Measurements from ENCODE around the gene RAB11A. TPM values are rescaled to one million over a fixed set of nuclear protein-coding genes. Genes with fewer than 3 reads are reported as not detected.

The RAB11A gene
- total RNA-seq, 2 donors from 2014 or later: 176 to 182 TPM

- DNase-seq (ENCODE audit: low spot score): no peak
- intact Hi-C loops (cut with DNase I): no loop called here
Observed at GRCh38 chr15:65927545-65927944, 58.3 kb downstream of the RAB11A start.

GRCh38 chr15:65929573-65929972 is 60.3 kb downstream of the RAB11A start:
- intact Hi-C loops (cut with DNase I): no loop called here
- DNase-seq (ENCODE audit: low spot score): no peak

- DNase-seq (ENCODE audit: low spot score): no peak
- intact Hi-C loops (cut with DNase I): no loop called here
Observed at GRCh38 chr15:65930134-65930533, 60.8 kb downstream of the RAB11A start.

- no peak for DNase-seq (ENCODE audit: low spot score)
Observed at GRCh38 chr15:65931221-65931620, 61.9 kb downstream of the RAB11A start.

DNA sequence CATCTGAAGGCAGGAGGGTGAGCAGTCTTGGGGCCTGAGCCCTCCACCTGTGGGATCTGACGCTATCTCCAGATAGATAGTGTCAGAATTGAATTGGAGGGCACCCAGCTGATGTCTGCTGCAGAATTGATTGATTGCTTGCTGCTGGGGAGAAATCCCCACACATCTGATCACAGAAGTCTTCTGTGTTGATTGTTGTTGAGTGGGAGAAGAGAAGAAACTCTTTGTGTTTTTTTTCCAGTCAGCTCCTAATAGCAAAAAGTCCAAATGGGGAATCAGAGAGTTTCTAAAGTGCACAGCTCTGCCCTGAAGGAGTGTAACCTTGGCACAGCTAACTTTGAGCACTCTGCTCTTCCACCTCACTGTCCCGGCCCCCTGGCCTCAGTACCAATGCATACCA is 66.1 kb downstream of the RAB11A start:
- intact Hi-C loops (cut with DNase I): no loop called here
- DNase-seq (ENCODE audit: low spot score): no peak

More at GRCh38 chr15:65931221-65931620, 61.9 kb downstream of the RAB11A start:
- intact Hi-C loops (cut with DNase I): no loop called here

GRCh38 chr15:65936282-65936681 is 67.0 kb downstream of the RAB11A start:
- no peak for DNase-seq (ENCODE audit: low spot score)
- intact Hi-C loops (cut with DNase I): no loop called here

DNA sequence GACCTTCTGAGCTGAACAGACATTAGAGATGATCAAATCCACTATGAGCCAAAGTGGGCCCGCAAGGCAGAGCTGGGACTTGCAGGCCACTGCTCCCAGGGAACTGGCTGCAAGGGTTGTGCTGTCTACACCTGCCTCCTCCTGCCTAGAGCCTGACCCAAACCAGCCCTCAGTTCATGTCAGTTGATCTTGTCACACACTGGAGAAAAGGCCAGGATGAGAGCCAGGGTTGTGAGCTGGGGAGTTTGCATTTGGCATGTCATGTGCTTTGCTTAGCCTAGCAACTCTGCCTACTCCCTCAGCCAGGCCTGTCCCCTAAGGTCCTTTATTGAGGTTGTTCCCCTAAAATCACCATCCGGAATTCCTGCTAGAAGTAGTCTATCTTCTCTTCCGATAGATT is 67.8 kb downstream of the RAB11A start:
- intact Hi-C loops (cut with DNase I): no loop called here

DNA sequence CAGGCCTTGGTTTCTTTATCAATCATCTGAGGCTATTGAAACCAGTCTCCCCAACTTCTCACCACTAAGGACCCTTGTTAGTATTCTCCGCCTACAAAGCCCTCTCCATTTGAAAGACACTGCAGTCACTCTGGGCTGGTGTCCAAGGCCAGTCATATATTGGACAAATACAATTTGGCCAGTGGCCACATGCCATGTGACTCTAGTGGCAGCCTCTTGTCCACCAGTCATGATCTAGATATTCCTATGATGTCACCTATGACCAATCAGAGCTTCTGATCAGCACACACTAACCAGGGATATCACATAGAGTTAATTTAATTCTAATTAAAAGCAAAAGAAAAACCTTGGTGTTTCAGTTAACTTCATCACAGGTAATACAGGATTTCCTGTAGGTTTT is 68.2 kb downstream of the RAB11A start:
- no peak for DNase-seq (ENCODE audit: low spot score)
- intact Hi-C loops (cut with DNase I): no loop called here

More for the DNA sequence above, 67.8 kb downstream of the RAB11A start:
- DNase-seq (ENCODE audit: low spot score): no peak

GRCh38 chr15:65938604-65939003 is 69.3 kb downstream of the RAB11A start:
- intact Hi-C loops (cut with DNase I): no loop called here
- no peak for DNase-seq (ENCODE audit: low spot score)

DNA sequence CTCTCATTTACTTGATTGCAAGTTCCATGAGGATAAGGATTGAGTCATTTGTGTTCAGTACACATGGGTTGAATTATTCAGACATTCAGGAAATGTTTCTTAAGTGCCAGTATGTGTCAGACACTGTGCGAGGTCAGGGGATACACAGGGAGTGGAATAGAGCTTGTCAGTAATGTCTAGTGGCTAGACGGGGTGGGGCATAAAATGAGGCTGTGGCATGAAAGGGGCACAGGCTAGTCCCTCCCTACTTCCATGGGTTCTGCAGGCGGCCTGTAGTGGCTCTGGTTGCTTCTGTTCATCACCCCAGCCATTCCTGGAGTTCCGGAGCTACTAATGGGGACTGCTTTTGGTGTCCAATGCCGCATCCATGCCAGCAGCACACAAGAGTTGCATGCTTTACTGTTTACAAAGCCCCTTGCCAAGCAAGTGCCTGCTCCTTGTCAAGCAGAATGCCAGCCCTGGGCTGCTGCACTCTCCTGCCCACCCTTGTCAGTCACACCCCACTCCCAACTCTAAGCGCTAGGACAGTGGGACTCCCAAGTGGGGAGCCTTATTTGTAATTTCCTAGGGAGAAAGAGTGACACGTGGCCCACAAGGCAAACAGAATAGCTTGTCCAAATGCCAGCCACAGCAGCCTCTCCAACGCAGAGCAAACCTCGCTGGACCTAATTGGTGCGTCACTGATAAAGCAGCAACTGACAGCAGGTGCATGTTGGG is 70.8 kb downstream of the RAB11A start:
- DNase-seq (ENCODE audit: low spot score): no peak
- intact Hi-C loops (cut with DNase I): no loop called here

- DNase-seq (ENCODE audit: low spot score): no peak
- intact Hi-C loops (cut with DNase I): no loop called here
Observed at GRCh38 chr15:65940618-65940909, 71.3 kb downstream of the RAB11A start.

Other genes with a start within 250 kb of the RAB11A start
- gene SLC24A1, start 247.6 kb upstream of the RAB11A start, total RNA-seq: 10 to 100 TPM in 1 of 2 donors, 1 to 10 TPM in 1; 6.3 to 14.5 TPM
- 10 to 100 TPM; 28.6 to 30.1 TPM for gene DENND4A, start 77.2 kb upstream of the RAB11A start, total RNA-seq

All from posterior vena cava (tissue), 2 donors.